HL-60 (cell line): ENCODE measurements around the gene PCK1.

Experiments
- GABPA ChIP-seq: IDR thresholded peaks from 2 replicates; pipeline ENCODE4 v1.6.1; 2012; ENCODE audit warnings: low read depth
- POLR2AphosphoS5 ChIP-seq: IDR thresholded peaks from 2 replicates; pipeline ENCODE4 v1.6.1; 2012; ENCODE audit warnings: low read depth
- SPI1 ChIP-seq: IDR thresholded peaks from 2 replicates; pipeline ENCODE4 v1.6.1; 2012; ENCODE audit warnings: low read depth, mild to moderate bottlenecking, borderline replicate concordance
- TF ChIP-seq, protein P1 (sequence below): IDR thresholded peaks from one replicate; pipeline ENCODE4 v1.5.1; 2011; ENCODE audit warnings: low read length, control low read depth, inconsistent platforms; ENCODE audit not compliant: insufficient read depth
- TF ChIP-seq, protein P2 (sequence below): IDR thresholded peaks from 2 replicates; pipeline ENCODE4 v1.6.1; 2012; ENCODE audit warnings: low read depth; ENCODE audit not compliant: insufficient replicate concordance

GRCh38 chr20:57614490-57615444 is 53.9 kb downstream of the PCK1 start:
- TF ChIP-seq, protein P1, sequence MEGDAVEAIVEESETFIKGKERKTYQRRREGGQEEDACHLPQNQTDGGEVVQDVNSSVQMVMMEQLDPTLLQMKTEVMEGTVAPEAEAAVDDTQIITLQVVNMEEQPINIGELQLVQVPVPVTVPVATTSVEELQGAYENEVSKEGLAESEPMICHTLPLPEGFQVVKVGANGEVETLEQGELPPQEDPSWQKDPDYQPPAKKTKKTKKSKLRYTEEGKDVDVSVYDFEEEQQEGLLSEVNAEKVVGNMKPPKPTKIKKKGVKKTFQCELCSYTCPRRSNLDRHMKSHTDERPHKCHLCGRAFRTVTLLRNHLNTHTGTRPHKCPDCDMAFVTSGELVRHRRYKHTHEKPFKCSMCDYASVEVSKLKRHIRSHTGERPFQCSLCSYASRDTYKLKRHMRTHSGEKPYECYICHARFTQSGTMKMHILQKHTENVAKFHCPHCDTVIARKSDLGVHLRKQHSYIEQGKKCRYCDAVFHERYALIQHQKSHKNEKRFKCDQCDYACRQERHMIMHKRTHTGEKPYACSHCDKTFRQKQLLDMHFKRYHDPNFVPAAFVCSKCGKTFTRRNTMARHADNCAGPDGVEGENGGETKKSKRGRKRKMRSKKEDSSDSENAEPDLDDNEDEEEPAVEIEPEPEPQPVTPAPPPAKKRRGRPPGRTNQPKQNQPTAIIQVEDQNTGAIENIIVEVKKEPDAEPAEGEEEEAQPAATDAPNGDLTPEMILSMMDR = no peak
- TF ChIP-seq POLR2AphosphoS5 = no peak
- no peak for TF ChIP-seq SPI1
- TF ChIP-seq, protein P2, sequence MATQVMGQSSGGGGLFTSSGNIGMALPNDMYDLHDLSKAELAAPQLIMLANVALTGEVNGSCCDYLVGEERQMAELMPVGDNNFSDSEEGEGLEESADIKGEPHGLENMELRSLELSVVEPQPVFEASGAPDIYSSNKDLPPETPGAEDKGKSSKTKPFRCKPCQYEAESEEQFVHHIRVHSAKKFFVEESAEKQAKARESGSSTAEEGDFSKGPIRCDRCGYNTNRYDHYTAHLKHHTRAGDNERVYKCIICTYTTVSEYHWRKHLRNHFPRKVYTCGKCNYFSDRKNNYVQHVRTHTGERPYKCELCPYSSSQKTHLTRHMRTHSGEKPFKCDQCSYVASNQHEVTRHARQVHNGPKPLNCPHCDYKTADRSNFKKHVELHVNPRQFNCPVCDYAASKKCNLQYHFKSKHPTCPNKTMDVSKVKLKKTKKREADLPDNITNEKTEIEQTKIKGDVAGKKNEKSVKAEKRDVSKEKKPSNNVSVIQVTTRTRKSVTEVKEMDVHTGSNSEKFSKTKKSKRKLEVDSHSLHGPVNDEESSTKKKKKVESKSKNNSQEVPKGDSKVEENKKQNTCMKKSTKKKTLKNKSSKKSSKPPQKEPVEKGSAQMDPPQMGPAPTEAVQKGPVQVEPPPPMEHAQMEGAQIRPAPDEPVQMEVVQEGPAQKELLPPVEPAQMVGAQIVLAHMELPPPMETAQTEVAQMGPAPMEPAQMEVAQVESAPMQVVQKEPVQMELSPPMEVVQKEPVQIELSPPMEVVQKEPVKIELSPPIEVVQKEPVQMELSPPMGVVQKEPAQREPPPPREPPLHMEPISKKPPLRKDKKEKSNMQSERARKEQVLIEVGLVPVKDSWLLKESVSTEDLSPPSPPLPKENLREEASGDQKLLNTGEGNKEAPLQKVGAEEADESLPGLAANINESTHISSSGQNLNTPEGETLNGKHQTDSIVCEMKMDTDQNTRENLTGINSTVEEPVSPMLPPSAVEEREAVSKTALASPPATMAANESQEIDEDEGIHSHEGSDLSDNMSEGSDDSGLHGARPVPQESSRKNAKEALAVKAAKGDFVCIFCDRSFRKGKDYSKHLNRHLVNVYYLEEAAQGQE = no peak
- no peak for TF ChIP-seq GABPA
